ENCODE results near the gene ALG14.

GRCh38 chr1:94973309-94973922, 99.3 kb downstream of the ALG14 start:
- TF ChIP-seq CTCF (IDR thresholded peaks at IDR 0.05; ENCODE audit: extremely low read depth in 1 of 2, insufficient read depth in 1 of 2, low read depth in 1 of 2, low read length in 2 of 2) (no peak), POLR2AphosphoS5 (IDR thresholded peaks at IDR 0.05; ENCODE audit: insufficient read depth, low read depth, low read length) (no peak)

Data from endothelial cell of umbilical vein (primary cell).